NCI-H146 treated with DMSO at 0.1 percent for 48 hours (cell line): ENCODE measurements around the gene ZNF660.

ENCODE experiments used
- DNase-seq: peaks from one replicate; lab custom pipeline; 2025; ENCODE audit not compliant: unreplicated experiment; lab: John Stamatoyannopoulos, UW

ZNF660 gene

DNA sequence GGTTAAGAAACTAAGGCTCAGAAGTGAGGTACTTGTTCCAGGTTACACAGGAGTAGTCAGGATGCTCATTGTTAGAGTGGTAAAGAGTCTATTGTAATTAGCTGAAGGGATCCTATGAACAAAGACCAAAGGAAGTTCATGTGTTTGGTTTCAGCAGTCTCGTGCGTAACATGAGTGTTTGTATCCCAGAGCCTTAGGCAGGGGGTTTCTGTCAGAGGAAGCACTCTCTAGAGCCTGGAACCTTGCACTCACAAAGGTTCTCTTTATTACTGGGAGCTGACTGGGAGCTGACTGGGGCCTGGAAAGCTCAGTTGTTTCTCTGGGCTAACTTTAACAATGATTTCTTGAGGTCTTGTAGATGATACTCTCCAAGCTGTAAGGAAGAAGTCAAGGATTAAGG lies 44.0 kb downstream of the ZNF660 start:
- DNase-seq, result no peak

GRCh38 chr3:44632193-44632592 lies 47.4 kb downstream of the ZNF660 start:
- no peak for DNase-seq

DNA sequence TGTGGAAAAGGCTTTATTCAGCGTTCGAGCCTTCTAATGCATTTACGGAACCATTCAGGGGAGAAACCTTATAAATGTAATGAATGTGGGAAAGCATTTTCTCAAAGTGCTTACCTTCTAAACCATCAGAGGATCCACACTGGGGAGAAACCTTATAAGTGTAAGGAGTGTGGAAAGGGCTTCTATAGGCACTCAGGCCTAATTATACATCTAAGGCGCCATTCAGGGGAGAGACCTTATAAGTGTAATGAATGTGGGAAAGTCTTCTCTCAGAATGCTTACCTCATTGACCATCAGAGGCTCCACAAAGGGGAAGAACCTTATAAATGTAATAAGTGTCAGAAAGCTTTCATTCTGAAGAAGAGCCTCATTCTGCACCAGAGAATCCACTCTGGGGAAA lies 57.6 kb downstream of the ZNF660 start:
- no peak for DNase-seq

GRCh38 chr3:44643024-44643423 lies 58.3 kb downstream of the ZNF660 start:
- DNase-seq, result no peak

DNA sequence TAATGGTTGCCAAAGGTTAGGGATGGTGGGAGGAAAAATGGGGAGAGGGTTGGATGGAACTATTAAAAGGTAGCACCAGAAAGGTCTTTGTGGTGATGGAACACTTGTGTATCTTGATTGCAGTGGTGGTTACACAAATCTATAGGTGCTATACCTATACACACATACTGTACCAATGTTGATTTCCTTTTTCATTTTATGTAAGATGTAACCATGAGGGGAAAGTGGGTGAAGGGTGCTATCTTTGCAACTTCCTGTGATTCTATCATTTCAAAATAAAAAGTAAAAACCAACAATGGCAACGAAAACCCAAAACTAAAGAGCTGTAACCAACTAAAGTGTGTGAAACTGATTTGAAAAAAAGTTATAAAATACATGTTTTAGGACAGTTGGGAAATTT lies 63.0 kb downstream of the ZNF660 start:
- no peak for DNase-seq

DNA sequence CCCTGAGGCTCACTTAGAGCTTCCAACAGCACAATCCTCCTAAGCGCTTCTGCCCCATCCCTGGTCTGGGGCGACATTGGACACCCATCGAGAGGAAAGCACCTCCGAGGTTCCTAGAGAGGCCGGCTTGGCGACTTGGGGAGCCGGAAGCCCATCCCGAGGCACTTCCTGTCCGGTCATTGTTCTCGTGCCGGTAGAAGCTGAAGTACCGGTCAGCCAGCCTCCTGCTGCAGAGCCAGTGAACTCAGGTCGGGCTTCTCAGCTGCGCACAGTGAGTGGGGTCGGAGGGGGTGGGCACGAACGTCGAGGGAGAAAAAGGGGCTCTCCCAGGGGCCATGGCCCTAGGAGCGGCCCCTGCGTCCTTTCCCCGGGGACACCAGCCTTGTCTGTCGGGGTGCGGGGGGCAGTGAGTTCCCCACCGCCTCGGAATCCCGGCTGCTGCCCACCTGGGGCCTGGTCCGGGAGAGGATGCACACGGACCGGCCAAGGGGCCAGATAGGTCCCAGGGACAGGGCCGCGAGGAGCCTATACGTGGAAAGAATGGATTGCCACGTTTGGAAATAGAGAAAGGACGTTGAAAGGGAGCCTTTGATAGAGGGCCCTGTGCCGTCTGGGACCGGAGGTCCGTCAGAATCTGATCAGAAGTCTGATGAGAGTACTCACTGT lies 63.9 kb downstream of the ZNF660 start, which contains the start of gene ZNF35:
ZNF35 (plus strand) TSS at position 169 of the 666 bp plus-strand sequence. CDS start 2,336 bp downstream, outside the sequence.
- peak; percentile 69 for DNase-seq
